Measurements from ENCODE around the gene ARHGAP40. TPM values are rescaled to one million over a fixed set of nuclear protein-coding genes. Genes with fewer than 3 reads are reported as not detected.

The ARHGAP40 gene
- not detected for polyA plus RNA-seq

- Mint-ChIP-seq H3K4me3 (no peak within 1 kb of the TSS), H3K27me3 (ENCODE audit: low read depth in 3 of 3) (peaks cover 16 to 28% (median 18%) of the 10 kb centered on the region in 3 donors), H3K4me1 (peaks cover 0 to 4% of the 10 kb centered on the region in 2 donors), H3K27ac (no peak within 1 kb of the TSS), H3K9me3 (no peaks in the 10 kb centered on the region), H3K36me3 (no peaks in the 10 kb centered on the region)
- no peak for DNase-seq
Measured at GRCh38 chr20:38601216-38602184, at the start of gene ARHGAP40. Gene ARHGAP40 (plus strand): TSS chr20:38601809.

- H3K4me3 Mint-ChIP-seq, result no peak overlapping the region
- no peak overlapping the region for H3K27ac Mint-ChIP-seq
- DNase-seq, result no peak
- peaks cover 10 to 49% (median 20%) of the 10 kb centered on the region in 3 donors for H3K36me3 Mint-ChIP-seq
- no peaks in the 10 kb centered on the region for H3K9me3 Mint-ChIP-seq
- H3K27me3 Mint-ChIP-seq (ENCODE audit: low read depth in 3 of 3), result peaks cover 0 to 2% (median 1%) of the 10 kb centered on the region in 3 donors
- no peaks in the 10 kb centered on the region for H3K4me1 Mint-ChIP-seq
Measured at GRCh38 chr20:38554986-38555385, 46.6 kb upstream of the ARHGAP40 start.

GRCh38 chr20:38555395-38555794 is 46.2 kb upstream of the ARHGAP40 start:
- Mint-ChIP-seq H3K4me3 (no peak overlapping the region), H3K27ac (no peak overlapping the region), H3K27me3 (ENCODE audit: low read depth in 3 of 3) (peaks cover 0 to 3% (median 1%) of the 10 kb centered on the region in 3 donors), H3K9me3 (no peaks in the 10 kb centered on the region), H3K4me1 (no peaks in the 10 kb centered on the region), H3K36me3 (peaks cover 14 to 49% (median 17%) of the 10 kb centered on the region in 3 donors)
- no peak for DNase-seq

- H3K27me3 Mint-ChIP-seq (ENCODE audit: low read depth in 3 of 3), result peaks cover 0 to 3% (median 1%) of the 10 kb centered on the region in 3 donors
- peaks cover 14 to 47% (median 15%) of the 10 kb centered on the region in 3 donors for H3K36me3 Mint-ChIP-seq
- H3K4me3 Mint-ChIP-seq, result no peak overlapping the region
- peak overlapping the region in 1 of 6 donors; percentile 41 for H3K27ac Mint-ChIP-seq
- H3K9me3 Mint-ChIP-seq, result no peaks in the 10 kb centered on the region
- no peak for DNase-seq
- no peaks in the 10 kb centered on the region for H3K4me1 Mint-ChIP-seq
Measured at GRCh38 chr20:38557174-38557573, 44.4 kb upstream of the ARHGAP40 start.

GRCh38 chr20:38558596-38559360 is 42.8 kb upstream of the ARHGAP40 start:
- H3K4me1 Mint-ChIP-seq, result no peaks in the 10 kb centered on the region
- DNase-seq, result no peak
- H3K27ac Mint-ChIP-seq, result no peak overlapping the region
- no peak overlapping the region for H3K4me3 Mint-ChIP-seq
- H3K36me3 Mint-ChIP-seq, result peaks cover 18 to 44% (median 18%) of the 10 kb centered on the region in 3 donors
- H3K27me3 Mint-ChIP-seq (ENCODE audit: low read depth in 3 of 3), result peaks cover 0 to 3% (median 1%) of the 10 kb centered on the region in 3 donors
- no peaks in the 10 kb centered on the region for H3K9me3 Mint-ChIP-seq

- H3K4me1 Mint-ChIP-seq, result no peaks in the 10 kb centered on the region
- H3K36me3 Mint-ChIP-seq, result peaks cover 21 to 41% (median 25%) of the 10 kb centered on the region in 3 donors
- H3K9me3 Mint-ChIP-seq, result no peaks in the 10 kb centered on the region
- no peak overlapping the region for H3K4me3 Mint-ChIP-seq
- H3K27me3 Mint-ChIP-seq (ENCODE audit: low read depth in 3 of 3), result peaks cover 0 to 2% (median 1%) of the 10 kb centered on the region in 3 donors
- no peak for DNase-seq
- H3K27ac Mint-ChIP-seq, result peak overlapping the region in 1 of 6 donors; percentile 3
Measured at GRCh38 chr20:38559764-38560163, 41.8 kb upstream of the ARHGAP40 start.

- Mint-ChIP-seq H3K4me1 (no peaks in the 10 kb centered on the region), H3K36me3 (peaks cover 20 to 47% (median 32%) of the 10 kb centered on the region in 3 donors), H3K4me3 (no peak overlapping the region), H3K9me3 (no peaks in the 10 kb centered on the region), H3K27me3 (ENCODE audit: low read depth in 3 of 3) (peaks cover 0 to 2% (median 1%) of the 10 kb centered on the region in 3 donors), H3K27ac (peak overlapping the region in 2 of 6 donors; percentile 38 to 57)
- no peak for DNase-seq
Measured at GRCh38 chr20:38563802-38564431, 37.7 kb upstream of the ARHGAP40 start.

- peaks cover 0 to 2% (median 0%) of the 10 kb centered on the region in 3 donors for H3K27me3 Mint-ChIP-seq (ENCODE audit: low read depth in 3 of 3)
- DNase-seq, result no peak
- no peak overlapping the region for H3K4me3 Mint-ChIP-seq
- no peak overlapping the region for H3K27ac Mint-ChIP-seq
- H3K9me3 Mint-ChIP-seq, result no peaks in the 10 kb centered on the region
- H3K36me3 Mint-ChIP-seq, result peaks cover 18 to 45% (median 35%) of the 10 kb centered on the region in 3 donors
- H3K4me1 Mint-ChIP-seq, result no peaks in the 10 kb centered on the region
Measured at GRCh38 chr20:38564680-38565079, 36.9 kb upstream of the ARHGAP40 start.

GRCh38 chr20:38566036-38566598 is 35.5 kb upstream of the ARHGAP40 start:
- no peak overlapping the region for H3K4me3 Mint-ChIP-seq
- H3K27ac Mint-ChIP-seq, result no peak overlapping the region
- DNase-seq, result no peak
- peaks cover 18 to 41% (median 35%) of the 10 kb centered on the region in 3 donors for H3K36me3 Mint-ChIP-seq
- no peaks in the 10 kb centered on the region for H3K9me3 Mint-ChIP-seq
- H3K27me3 Mint-ChIP-seq (ENCODE audit: low read depth in 3 of 3), result no peaks in the 10 kb centered on the region
- no peaks in the 10 kb centered on the region for H3K4me1 Mint-ChIP-seq

- no peak for DNase-seq
- Mint-ChIP-seq H3K27ac (no peak overlapping the region), H3K9me3 (no peaks in the 10 kb centered on the region), H3K4me3 (no peak overlapping the region), H3K36me3 (peaks cover 18 to 46% (median 38%) of the 10 kb centered on the region in 3 donors), H3K4me1 (no peaks in the 10 kb centered on the region), H3K27me3 (ENCODE audit: low read depth in 3 of 3) (no peaks in the 10 kb centered on the region)
Measured at GRCh38 chr20:38569747-38570525, 31.7 kb upstream of the ARHGAP40 start.

- Mint-ChIP-seq H3K27ac (no peak overlapping the region), H3K4me1 (no peaks in the 10 kb centered on the region), H3K4me3 (no peak overlapping the region), H3K36me3 (peaks cover 22 to 37% (median 34%) of the 10 kb centered on the region in 3 donors), H3K27me3 (ENCODE audit: low read depth in 3 of 3) (no peaks in the 10 kb centered on the region), H3K9me3 (no peaks in the 10 kb centered on the region)
- no peak for DNase-seq
Measured at GRCh38 chr20:38573413-38573812, 28.2 kb upstream of the ARHGAP40 start.

- no peak for DNase-seq
- Mint-ChIP-seq H3K9me3 (no peaks in the 10 kb centered on the region), H3K36me3 (peaks cover 12 to 13% (median 12%) of the 10 kb centered on the region in 3 donors), H3K27ac (peak overlapping the region in 2 of 6 donors; percentile 1 to 53), H3K4me1 (no peaks in the 10 kb centered on the region), H3K27me3 (ENCODE audit: low read depth in 3 of 3) (peaks cover 0 to 3% (median 2%) of the 10 kb centered on the region in 3 donors), H3K4me3 (no peak overlapping the region)
Measured at GRCh38 chr20:38579219-38579910, 22.2 kb upstream of the ARHGAP40 start.

All from immature natural killer cell (primary cell).